Small intestine (tissue), 7 donors: ENCODE results near the gene RBM24. TPM values are rescaled to one million over a fixed set of nuclear protein-coding genes. Genes with fewer than 3 reads are reported as not detected.
A peak's percentile ranks its signal among the peaks of the same experiment; 100 is the strongest.
"Not testable (repeated sequence)": the region's sequence is repeated elsewhere in the genome, so short reads cannot be mapped to it uniquely, and the experiment has no call there.

Source experiments
- DNase-seq, 2 donors: peaks; one replicate each; pipeline versions ENCODE4 v3.0.0 to v3.0.0-alpha.2; 2013
- FAIRE-seq: peaks from 2 replicates; lab custom pipeline; 2012; peaks lifted over from hg19 to GRCh38; lab: Jason Lieb, UNC
- H3K27ac ChIP-seq, 3 donors: one replicate each; pipeline ENCODE4 v1.5.1; 2013; ENCODE audit warnings: low read length in 2 of 3, mild to moderate bottlenecking in 2 of 3, control low read depth in 1 of 3, inconsistent platforms in 1 of 3, low read depth in 1 of 3, moderate library complexity in 1 of 3
- H3K27me3 ChIP-seq, 3 donors: one replicate each; pipeline ENCODE4 v1.6.1; 2013; ENCODE audit warnings: low read length in 3 of 3, inconsistent platforms in 1 of 3; ENCODE audit not compliant: control insufficient read depth in 3 of 3, insufficient read depth in 3 of 3
- H3K36me3 ChIP-seq, 3 donors: one replicate each; pipeline ENCODE4 v1.6.1; 2013; ENCODE audit warnings: low read length in 3 of 3, inconsistent platforms in 1 of 3, low read depth in 1 of 3, mild to moderate bottlenecking in 1 of 3, moderate library complexity in 1 of 3; ENCODE audit not compliant: control insufficient read depth in 3 of 3, insufficient read depth in 2 of 3
- H3K4me1 ChIP-seq, 3 donors: one replicate each; pipeline ENCODE4 v1.6.1; 2013; ENCODE audit warnings: low read length in 2 of 3, inconsistent platforms in 1 of 3, low read depth in 1 of 3, mild to moderate bottlenecking in 1 of 3, moderate library complexity in 1 of 3; ENCODE audit not compliant: control insufficient read depth in 3 of 3, insufficient read depth in 2 of 3
- H3K4me3 ChIP-seq, 3 donors: one replicate each; pipeline ENCODE4 v1.5.1; 2013; ENCODE audit warnings: low read length in 3 of 3, control low read depth in 1 of 3, inconsistent platforms in 1 of 3, low read depth in 1 of 3, mild to moderate bottlenecking in 1 of 3, moderate library complexity in 1 of 3
- H3K9me3 ChIP-seq, 2 donors: one replicate each; pipeline ENCODE4 v1.6.1; 2013; ENCODE audit warnings: low read depth in 1 of 2, low read length in 1 of 2; ENCODE audit not compliant: control insufficient read depth in 2 of 2, insufficient read depth in 1 of 2
- WGBS, 3 donors: extraction: QIAGEN DNeasy Blood & Tissue Kit; methylation state at CpG; one replicate each; pipeline ENCODE4 v1.1.7; 2013; 5-methylcytosine and 5-hydroxymethylcytosine counted together
- polyA plus RNA-seq, 4 donors: library from polyadenylated mRNA; stranded (reverse) in 3 of 4; unstranded in 1 of 4; fragments of 200-250 nt in 3 of 4; fragments of 120-200 nt in 1 of 4; gene quantifications; one replicate each; pipeline versions ENCODE4 v1.2.1 to v1.2.3, GENCODE V29; 2013
- donor health status: healthy with polysubstance abuse.
- donor health status: control.
- donor health status: control.
- donor health status: Bipolar disorder and iron deficiency.
- donor health status: healthy.

Gene RBM24
- polyA plus RNA-seq, 4 donors: 0.67 to 2.1 (median 1.2) TPM

GRCh38 chr6:17305219-17306001 lies 24.2 kb downstream of the RBM24 start:
- Histone ChIP-seq H3K27ac (no peak overlapping the region), H3K4me1 (no peaks in the 10 kb centered on the region), H3K4me3 (no peak overlapping the region), H3K36me3 (no peaks in the 10 kb centered on the region), H3K27me3 (no peaks in the 10 kb centered on the region), H3K9me3 (no peaks in the 10 kb centered on the region)
- FAIRE-seq (no peak), DNase-seq (no peak)
- WGBS, 3 donors: 30 to 41% (median 35%) methylated on average over 10 of the region's 10 CpGs

- Histone ChIP-seq H3K4me3 (no peak overlapping the region), H3K9me3 (no peaks in the 10 kb centered on the region), H3K36me3 (no peaks in the 10 kb centered on the region), H3K4me1 (peaks cover 0 to 1% (median 0%) of the 10 kb centered on the region in 3 donors), H3K27ac (peak overlapping the region in 1 of 3 donors; percentile 2), H3K27me3 (no peaks in the 10 kb centered on the region)
- DNase-seq (peak; percentile 52 to 94), FAIRE-seq (no peak)
- 33 to 63% (median 54%) methylated on average over 12 of the region's 12 CpGs for WGBS, 3 donors
These were observed 30.6 kb downstream of the RBM24 start for GRCh38 chr6:17311595-17312311.

- not testable (repeated sequence) for DNase-seq, H3K4me3 ChIP-seq, FAIRE-seq, H3K9me3 ChIP-seq, H3K27ac ChIP-seq, H3K36me3 ChIP-seq, H3K27me3 ChIP-seq, H3K4me1 ChIP-seq
- WGBS, 3 donors: 92 to 98% (median 96%) methylated on average over 7 of the region's 7 CpGs
These were observed 32.1 kb downstream of the RBM24 start for GRCh38 chr6:17313238-17313637.

- FAIRE-seq: no peak
- Histone ChIP-seq H3K4me1 (peaks cover 0 to 1% (median 0%) of the 10 kb centered on the region in 3 donors), H3K27ac (no peak overlapping the region), H3K27me3 (no peaks in the 10 kb centered on the region), H3K36me3 (no peaks in the 10 kb centered on the region), H3K4me3 (no peak overlapping the region), H3K9me3 (no peaks in the 10 kb centered on the region)
- 93 to 97% (median 95%) methylated on average over 6 of the region's 6 CpGs for WGBS, 3 donors
- DNase-seq: no peak
These were observed 32.8 kb downstream of the RBM24 start for GRCh38 chr6:17313971-17314370.

GRCh38 chr6:17315262-17315661 lies 34.1 kb downstream of the RBM24 start:
- Histone ChIP-seq H3K27me3 (no peaks in the 10 kb centered on the region), H3K4me1 (peaks cover 0 to 1% (median 0%) of the 10 kb centered on the region in 3 donors), H3K4me3 (no peak overlapping the region), H3K36me3 (no peaks in the 10 kb centered on the region), H3K27ac (no peak overlapping the region), H3K9me3 (no peaks in the 10 kb centered on the region)
- DNase-seq: no peak
- WGBS, 3 donors: 93 to 96% (median 96%) methylated on average over 3 of the region's 3 CpGs
- no peak for FAIRE-seq

GRCh38 chr6:17318435-17319165 lies 37.4 kb downstream of the RBM24 start:
- Histone ChIP-seq H3K27me3 (peaks cover 0 to 2% (median 0%) of the 10 kb centered on the region in 3 donors), H3K4me1 (no peaks in the 10 kb centered on the region), H3K36me3 (no peaks in the 10 kb centered on the region), H3K27ac (no peak overlapping the region), H3K4me3 (no peak overlapping the region), H3K9me3 (no peaks in the 10 kb centered on the region)
- WGBS, 3 donors: 72 to 82% (median 81%) methylated on average over 5 of the region's 5 CpGs
- no peak for FAIRE-seq
- DNase-seq: no peak

GRCh38 chr6:17320266-17320665 lies 39.1 kb downstream of the RBM24 start:
- not testable (repeated sequence) for FAIRE-seq
- WGBS, 3 donors: 95 to 96% (median 95%) methylated on average over 7 of the region's 7 CpGs

GRCh38 chr6:17331238-17331637 lies 50.1 kb downstream of the RBM24 start:
- FAIRE-seq: no peak
- DNase-seq: no peak
- Histone ChIP-seq H3K27me3 (no peaks in the 10 kb centered on the region), H3K4me3 (no peak overlapping the region), H3K36me3 (no peaks in the 10 kb centered on the region), H3K9me3 (peaks cover 0 to 2% of the 10 kb centered on the region in 2 donors), H3K27ac (no peak overlapping the region), H3K4me1 (no peaks in the 10 kb centered on the region)
- WGBS, 3 donors: 78 to 87% (median 86%) methylated on average over 5 of the region's 5 CpGs

More at GRCh38 chr6:17320266-17320665, 39.1 kb downstream of the RBM24 start:
- H3K27ac ChIP-seq, H3K27me3 ChIP-seq, H3K4me1 ChIP-seq, H3K36me3 ChIP-seq, H3K4me3 ChIP-seq, DNase-seq, H3K9me3 ChIP-seq: not testable (repeated sequence)
